ENCODE results near the gene FOXG1.

FOXG1 gene

GRCh38 chr14:28776482-28777266 is 10.1 kb downstream of the FOXG1 start:
- DNase-seq (ENCODE audit: low spot score) = no peak

- no peak for DNase-seq (ENCODE audit: low spot score)
Observed at GRCh38 chr14:28777471-28778137, 11.0 kb downstream of the FOXG1 start.

GRCh38 chr14:28778138-28779117 is 11.8 kb downstream of the FOXG1 start:
- no peak for DNase-seq (ENCODE audit: low spot score)

- no peak for DNase-seq (ENCODE audit: low spot score)
Observed at GRCh38 chr14:28779456-28779855, 12.9 kb downstream of the FOXG1 start.

- no peak for DNase-seq (ENCODE audit: low spot score)
Observed at GRCh38 chr14:28780843-28781820, 14.5 kb downstream of the FOXG1 start.

- no peak for DNase-seq (ENCODE audit: low spot score)
Observed at GRCh38 chr14:28782301-28782700, 15.7 kb downstream of the FOXG1 start.

GRCh38 chr14:28783664-28784063 is 17.1 kb downstream of the FOXG1 start:
- no peak for DNase-seq (ENCODE audit: low spot score)

GRCh38 chr14:28784096-28785048 is 17.8 kb downstream of the FOXG1 start:
- DNase-seq (ENCODE audit: low spot score) = no peak

GRCh38 chr14:28785096-28785952 is 18.7 kb downstream of the FOXG1 start:
- no peak for DNase-seq (ENCODE audit: low spot score)

GRCh38 chr14:28807518-28807917 is 40.9 kb downstream of the FOXG1 start:
- no peak for DNase-seq (ENCODE audit: low spot score)

- no peak for DNase-seq (ENCODE audit: low spot score)
Observed at GRCh38 chr14:28813810-28814209, 47.2 kb downstream of the FOXG1 start.

Measured in RKO (cell line).